K562 (cell line): ENCODE measurements around the gene OVOL2. TPM values are rescaled to one million over a fixed set of nuclear protein-coding genes. Genes with fewer than 3 reads are reported as not detected.

Source experiments
- ATAC-seq: fragments of 200-7000 bp; cut with Tn5 transposase; 3 replicates; pipeline ENCODE4 v1.9.1; 2020; ENCODE audit warnings: moderate library complexity
- BruUV-seq: library from RNA; stranded (reverse); fragments of 400-500 nt; replicated peaks from 2 replicates; lab custom pipeline; 2021; lab: Mats Ljungman, UMichigan
- CTCF ChIA-PET: fragments of 300-600 bp; formaldehyde crosslinking; extraction: SDS; loops from one replicate; lab custom pipeline; 2021; ENCODE audit warnings: low intra/inter-chr PET ratio; lab: Yijun Ruan, JAX
- POLR2A ChIA-PET: fragments of 300-600, 350-650 bp; sonication (Branson Sonifier 250); formaldehyde crosslinking; extraction: SDS; loops from one replicate; lab custom pipeline; 2021; ENCODE audit warnings: antibody characterized with exemption, inconsistent platforms; lab: Yijun Ruan, JAX
- DNase-seq, 4 experiments: peaks; one replicate each; pipeline versions ENCODE4 v3.0.0 to v3.0.0-alpha.2; 2011 to 2018; ENCODE audit warnings: low spot score in 3 of 4, mixed read lengths in 3 of 4; ENCODE audit errors: extremely low read depth in 1 of 4
- FAIRE-seq: peaks from 2 replicates; lab custom pipeline; 2011; peaks lifted over from hg19 to GRCh38; lab: Jason Lieb, UNC
- H2AFZ ChIP-seq: 2 replicates; pipeline ENCODE4 v1.6.0; 2011; ENCODE audit warnings: low read depth, low read length, control low read depth, inconsistent platforms
- H3K27ac ChIP-seq: fragments of 200-600 bp; 3 replicates; pipeline ENCODE4 v1.8.0; 2011; ENCODE audit warnings: low read depth, mild to moderate bottlenecking, control low read depth, inconsistent platforms, low read length, moderate library complexity, mixed read lengths; ENCODE audit errors: extremely low read depth
- H3K27me3 ChIP-seq, 2 experiments: fragments of 300-600 bp in 1 of 2; 2 replicates in 1 of 2; 3 replicates in 1 of 2; pipeline versions ENCODE4 v1.6.0 to v1.8.0; 2011; ENCODE audit warnings: inconsistent platforms in 2 of 2, low read length in 2 of 2, mild to moderate bottlenecking in 1 of 2, mixed read lengths in 1 of 2, moderate library complexity in 1 of 2; ENCODE audit not compliant: control insufficient read depth in 2 of 2, insufficient read depth in 2 of 2
- H3K36me3 ChIP-seq: fragments of 300-600 bp; 3 replicates; pipeline ENCODE4 v1.8.0; 2011; ENCODE audit warnings: mild to moderate bottlenecking, low read length, inconsistent platforms; ENCODE audit not compliant: control insufficient read depth, insufficient read depth
- H3K4me1 ChIP-seq, 2 experiments: fragments of 200-600 bp in 1 of 2; replicated peaks in 1 of 2; 2 replicates in 1 of 2; 3 replicates in 1 of 2; pipeline versions ENCODE4 v1.5.1 to v1.8.0; 2011; ENCODE audit warnings: inconsistent platforms in 2 of 2, low read length in 2 of 2, mild to moderate bottlenecking in 1 of 2, mixed read lengths in 1 of 2, moderate library complexity in 1 of 2; ENCODE audit not compliant: control insufficient read depth in 2 of 2, insufficient read depth in 2 of 2
- H3K4me2 ChIP-seq: 2 replicates; pipeline ENCODE4 v1.6.1; 2011; ENCODE audit warnings: low read length, control low read depth, inconsistent platforms, mixed read lengths; ENCODE audit not compliant: insufficient read depth
- H3K4me3 ChIP-seq: fragments of 200-600 bp; sonication (generic), shearing (Covaris generic); 2 replicates; pipeline ENCODE4 v1.5.1; 2016; ENCODE audit warnings: control low read depth, inconsistent platforms
- H3K79me2 ChIP-seq: fragments of 200-600 bp; 3 replicates; pipeline ENCODE4 v1.8.0; 2011; ENCODE audit warnings: low read length, inconsistent platforms; ENCODE audit not compliant: control insufficient read depth, insufficient read depth
- H3K9ac ChIP-seq, 2 experiments: 2 replicates each; pipeline versions ENCODE4 v1.6.0 to v1.6.1; 2011; ENCODE audit warnings: low read depth in 2 of 2, low read length in 2 of 2, control low read depth in 1 of 2, inconsistent platforms in 1 of 2, mild to moderate bottlenecking in 1 of 2, mixed read lengths in 1 of 2; ENCODE audit not compliant: insufficient read depth in 1 of 2
- H3K9me1 ChIP-seq: one replicate; pipeline ENCODE4 v1.6.0; 2011; ENCODE audit warnings: inconsistent platforms, mild to moderate bottlenecking, low read length, moderate library complexity; ENCODE audit not compliant: control insufficient read depth, insufficient read depth
- H3K9me3 ChIP-seq: replicated peaks from 2 replicates; pipeline ENCODE4 v1.5.1; 2011; ENCODE audit warnings: low read depth, low read length, inconsistent platforms; ENCODE audit not compliant: control insufficient read depth, insufficient read depth
- H4K20me1 ChIP-seq: replicated peaks from 2 replicates; pipeline ENCODE4 v1.6.1; 2011; ENCODE audit warnings: low read length, inconsistent platforms, mixed read lengths; ENCODE audit not compliant: control insufficient read depth, insufficient read depth
- CREB1 ChIP-seq, 2 experiments: sonication (generic) in 1 of 2; formaldehyde crosslinking in 1 of 2; IDR thresholded peaks; 2 replicates each; pipeline versions ENCODE4 v1.6.1 to v1.8.0; 2012 to 2022; ENCODE audit warnings: inconsistent platforms in 1 of 2, mild to moderate bottlenecking in 1 of 2, missing genetic modification reagents in 1 of 2, moderate library complexity in 1 of 2
- EP300 ChIP-seq: IDR thresholded peaks from 2 replicates; pipeline ENCODE4 v1.6.1; 2012; ENCODE audit warnings: low read length, improper control_type of control experiment
- HDAC2 ChIP-seq: fragments of 450-650 bp; IDR thresholded peaks from 2 replicates; pipeline ENCODE4 v1.6.1; 2016; ENCODE audit warnings: mild to moderate bottlenecking
- HNRNPUL1 ChIP-seq: fragments of 200-400 bp; formaldehyde crosslinking; IDR thresholded peaks from 2 replicates; pipeline ENCODE4 v1.6.1; 2017; ENCODE audit warnings: low read length
- KAT8 ChIP-seq: fragments of 450-650 bp; IDR thresholded peaks from 2 replicates; pipeline ENCODE4 v1.6.1; 2016; ENCODE audit warnings: low read depth, mild to moderate bottlenecking
- ZFX ChIP-seq: sonication (generic); formaldehyde crosslinking; IDR thresholded peaks from 2 replicates; pipeline ENCODE4 v1.8.0; 2022; ENCODE audit warnings: mild to moderate bottlenecking, missing genetic modification reagents, moderate library complexity
- WGBS: fragments of 100-300 bp; shearing (Covaris generic); methylation state at CpG from one replicate; pipeline ENCODE4 v1.1.6; 2016; ENCODE audit warnings: low coverage, mixed read lengths; ENCODE audit not compliant: insufficient coverage; ENCODE audit errors: missing lambda C conversion rate; 5-methylcytosine and 5-hydroxymethylcytosine counted together
- in situ Hi-C: fragments of 300-500 bp; cut with MboI; formaldehyde crosslinking; loops from 4 replicates; pipeline ENCODE4 v1.15.0; 2018; ENCODE audit warnings: inconsistent platforms, mixed read lengths
- intact Hi-C: fragments of 100-400 bp; cut with micrococcal nuclease; formaldehyde crosslinking; loops from 2 replicates; pipeline ENCODE4 v1.14.2; 2022
- polyA plus RNA-seq, 8 experiments: library from polyadenylated mRNA; depleted of rRNA in 4 of 8; stranded (reverse) in 5 of 8; unstranded in 3 of 8; fragments of >200 nt; fragmentation: Nextera tagmentation in 2 of 8; fragmentation: Illumina TruSeq in 1 of 8; extraction: Ambion mirVana in 2 of 8; extraction: Trizol in 1 of 8; gene quantifications; 2 replicates each; pipeline versions ENCODE4 v1.2.1 to v1.2.3, GENCODE V29; 2011 to 2014; ENCODE audit warnings: inconsistent platforms in 1 of 8, missing spikeins in 1 of 8
- total RNA-seq, 7 experiments: library from RNA; depleted of rRNA in 6 of 7; stranded (reverse); fragments of >200 nt in 6 of 7; fragmentation: Illumina TruSeq in 2 of 7; extraction: Trizol in 2 of 7; gene quantifications; 2 replicates each; pipeline versions ENCODE4 v1.2.1 to v1.2.3, GENCODE V29; 2011 to 2021; ENCODE audit warnings: low replicate concordance in 1 of 7
- TF ChIP-seq, protein P1 (sequence below): fragments of 450-650 bp; IDR thresholded peaks from 2 replicates; pipeline ENCODE4 v1.6.1; 2016; ENCODE audit warnings: borderline replicate concordance
- TF ChIP-seq, protein P2 (sequence below): fragments of 250-450 bp; sonication (Bioruptor Pico); IDR thresholded peaks from 2 replicates; pipeline ENCODE4 v1.5.0; 2021

The OVOL2 gene
- total and polyA plus RNA-seq, 9 of the 15 experiments (the other 6 are each of a cell fraction or from before 2014, with no cell fraction given) = not detected

DNA sequence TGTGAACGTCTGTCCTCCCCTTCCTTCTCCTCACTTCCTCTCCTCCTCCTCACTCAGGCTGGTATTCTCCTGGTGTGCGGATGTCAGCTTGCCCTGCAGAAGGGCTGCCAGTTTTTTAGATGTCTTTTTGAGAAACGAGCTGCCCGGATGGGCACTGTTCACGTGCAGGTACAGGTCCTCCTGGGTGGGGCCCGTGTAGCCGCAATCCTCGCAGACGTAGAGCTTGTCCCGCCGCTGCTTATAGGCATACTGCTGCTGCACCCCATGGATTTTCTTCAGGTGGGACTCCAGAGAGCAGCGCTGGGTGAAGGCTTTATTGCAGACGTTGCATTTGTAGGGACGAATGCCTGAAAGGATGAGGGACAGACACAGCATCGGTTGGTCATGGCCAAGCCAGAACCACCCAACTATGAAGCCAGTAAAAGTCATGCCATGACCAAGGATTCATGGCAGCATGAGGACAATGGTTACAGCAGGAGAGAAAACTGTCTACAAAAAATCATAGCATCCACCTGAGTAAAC, 33.0 kb downstream of the OVOL2 start:
- in situ Hi-C loops = no loop called here
- H3K4me3 ChIP-seq = no peak overlapping the region
- no peaks in the 10 kb centered on the region for H3K9me1 ChIP-seq
- no peaks in the 10 kb centered on the region for H3K79me2 ChIP-seq
- ChIA-PET POLR2A (no interaction called here), CTCF (interaction anchor here (0.6 kb wide), 1 partner anchor 1203 kb away, joined by 3 read pairs; no protein-coding TSS in a partner anchor)
- H4K20me1 ChIP-seq = no peaks in the 10 kb centered on the region
- no peaks in the 10 kb centered on the region for H3K9me3 ChIP-seq
- no peak overlapping the region for H3K27ac ChIP-seq
- no TSS peak for BruUV-seq
- H3K9ac ChIP-seq = no peak overlapping the region
- WGBS = 6% methylated on average over 9 of the region's 15 CpGs
- H3K27me3 ChIP-seq = peaks cover 0 to 10% of the 10 kb centered on the region in 2 experiments; a peak in 2 of 5 replicates
- intact Hi-C loops = no loop called here
- no peaks in the 10 kb centered on the region for H3K36me3 ChIP-seq
- ATAC-seq (no peak), FAIRE-seq (no peak), DNase-seq (no peak)
- no peaks in the 10 kb centered on the region; a peak in 1 of 5 replicates for H3K4me1 ChIP-seq
- TF ChIP-seq, protein P1, sequence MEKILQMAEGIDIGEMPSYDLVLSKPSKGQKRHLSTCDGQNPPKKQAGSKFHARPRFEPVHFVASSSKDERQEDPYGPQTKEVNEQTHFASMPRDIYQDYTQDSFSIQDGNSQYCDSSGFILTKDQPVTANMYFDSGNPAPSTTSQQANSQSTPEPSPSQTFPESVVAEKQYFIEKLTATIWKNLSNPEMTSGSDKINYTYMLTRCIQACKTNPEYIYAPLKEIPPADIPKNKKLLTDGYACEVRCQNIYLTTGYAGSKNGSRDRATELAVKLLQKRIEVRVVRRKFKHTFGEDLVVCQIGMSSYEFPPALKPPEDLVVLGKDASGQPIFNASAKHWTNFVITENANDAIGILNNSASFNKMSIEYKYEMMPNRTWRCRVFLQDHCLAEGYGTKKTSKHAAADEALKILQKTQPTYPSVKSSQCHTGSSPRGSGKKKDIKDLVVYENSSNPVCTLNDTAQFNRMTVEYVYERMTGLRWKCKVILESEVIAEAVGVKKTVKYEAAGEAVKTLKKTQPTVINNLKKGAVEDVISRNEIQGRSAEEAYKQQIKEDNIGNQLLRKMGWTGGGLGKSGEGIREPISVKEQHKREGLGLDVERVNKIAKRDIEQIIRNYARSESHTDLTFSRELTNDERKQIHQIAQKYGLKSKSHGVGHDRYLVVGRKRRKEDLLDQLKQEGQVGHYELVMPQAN = no peak
- TF ChIP-seq ZFX (CRISPR knock-in tag) (no peak), HDAC2 (no peak), KAT8 (no peak), EP300 (no peak), CREB1 (IDR thresholded peaks at IDR 0.05) (no peak), CREB1 (CRISPR knock-in tag; IDR thresholded peaks at IDR 0.05) (no peak), HNRNPUL1 (no peak)
- TF ChIP-seq, protein P2, sequence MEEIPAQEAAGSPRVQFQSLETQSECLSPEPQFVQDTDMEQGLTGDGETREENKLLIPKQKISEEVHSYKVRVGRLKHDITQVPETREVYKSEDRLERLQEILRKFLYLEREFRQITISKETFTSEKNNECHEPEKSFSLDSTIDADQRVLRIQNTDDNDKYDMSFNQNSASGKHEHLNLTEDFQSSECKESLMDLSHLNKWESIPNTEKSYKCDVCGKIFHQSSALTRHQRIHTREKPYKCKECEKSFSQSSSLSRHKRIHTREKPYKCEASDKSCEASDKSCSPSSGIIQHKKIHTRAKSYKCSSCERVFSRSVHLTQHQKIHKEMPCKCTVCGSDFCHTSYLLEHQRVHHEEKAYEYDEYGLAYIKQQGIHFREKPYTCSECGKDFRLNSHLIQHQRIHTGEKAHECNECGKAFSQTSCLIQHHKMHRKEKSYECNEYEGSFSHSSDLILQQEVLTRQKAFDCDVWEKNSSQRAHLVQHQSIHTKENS = no peak
- H3K4me2 ChIP-seq = no peak overlapping the region
- H2AFZ ChIP-seq = no peak overlapping the region
